Measurements from ENCODE around the gene CLK2. TPM values are rescaled to one million over a fixed set of nuclear protein-coding genes. Genes with fewer than 3 reads are reported as not detected.

The CLK2 gene
- polyA plus RNA-seq, 1 donor (not counting 4 experiments of a cell fraction or from before 2014, with no cell fraction given): 45.3 TPM

DNA sequence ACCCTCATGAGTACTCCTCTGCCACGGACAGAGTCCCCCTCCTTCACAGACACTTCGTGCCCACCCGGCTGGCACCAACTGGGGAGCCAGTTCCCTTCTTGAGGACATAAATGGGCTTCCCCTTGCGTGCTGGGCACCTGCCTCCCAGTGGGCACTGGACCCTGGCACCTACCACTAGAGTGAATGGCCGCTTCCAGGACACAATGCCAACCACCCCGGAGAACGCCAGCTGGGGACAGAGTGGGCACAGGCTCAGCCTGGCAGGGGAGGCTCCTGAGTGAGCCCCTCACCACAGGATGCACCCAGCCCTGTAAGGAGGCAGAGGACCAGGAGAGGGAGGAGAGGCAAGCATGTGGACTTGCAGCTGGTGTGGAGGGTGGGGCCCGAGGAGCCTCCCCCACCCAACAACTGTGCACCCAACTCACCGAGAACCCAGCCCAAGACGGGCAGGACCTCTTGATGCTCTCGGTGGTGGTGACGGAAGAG, 19.0 kb downstream of the CLK2 start:
- H3K4me1 ChIP-seq (ENCODE audit: control insufficient read depth, extremely low read depth, insufficient read depth, low read length): peaks cover 19% of the 10 kb centered on the region
- H3K27me3 ChIP-seq (ENCODE audit: control insufficient read depth, extremely low read depth, insufficient read depth, low read length): no peaks in the 10 kb centered on the region
- H3K9me1 ChIP-seq (ENCODE audit: control insufficient read depth, extremely low read depth, insufficient read depth, low read length): no peaks in the 10 kb centered on the region
- H3K79me2 ChIP-seq (ENCODE audit: control insufficient read depth, insufficient read depth, low read length): peaks cover 13% of the 10 kb centered on the region
- H3K4me2 ChIP-seq (ENCODE audit: control insufficient read depth, extremely low read depth, insufficient read depth, low read depth, low read length): peak overlapping the region; percentile 94
- TF ChIP-seq, protein P1, sequence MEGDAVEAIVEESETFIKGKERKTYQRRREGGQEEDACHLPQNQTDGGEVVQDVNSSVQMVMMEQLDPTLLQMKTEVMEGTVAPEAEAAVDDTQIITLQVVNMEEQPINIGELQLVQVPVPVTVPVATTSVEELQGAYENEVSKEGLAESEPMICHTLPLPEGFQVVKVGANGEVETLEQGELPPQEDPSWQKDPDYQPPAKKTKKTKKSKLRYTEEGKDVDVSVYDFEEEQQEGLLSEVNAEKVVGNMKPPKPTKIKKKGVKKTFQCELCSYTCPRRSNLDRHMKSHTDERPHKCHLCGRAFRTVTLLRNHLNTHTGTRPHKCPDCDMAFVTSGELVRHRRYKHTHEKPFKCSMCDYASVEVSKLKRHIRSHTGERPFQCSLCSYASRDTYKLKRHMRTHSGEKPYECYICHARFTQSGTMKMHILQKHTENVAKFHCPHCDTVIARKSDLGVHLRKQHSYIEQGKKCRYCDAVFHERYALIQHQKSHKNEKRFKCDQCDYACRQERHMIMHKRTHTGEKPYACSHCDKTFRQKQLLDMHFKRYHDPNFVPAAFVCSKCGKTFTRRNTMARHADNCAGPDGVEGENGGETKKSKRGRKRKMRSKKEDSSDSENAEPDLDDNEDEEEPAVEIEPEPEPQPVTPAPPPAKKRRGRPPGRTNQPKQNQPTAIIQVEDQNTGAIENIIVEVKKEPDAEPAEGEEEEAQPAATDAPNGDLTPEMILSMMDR (optimal IDR thresholded peaks at IDR 0.05 in 1 of 3, IDR thresholded peaks at IDR 0.05 in 1 of 3, conservative IDR thresholded peaks at IDR 0.05 in 1 of 3; ENCODE audit: extremely low read depth in 1 of 3, insufficient read depth in 2 of 3, low read length in 3 of 3): no peak
- no peak for TF ChIP-seq EZH2 (IDR thresholded peaks at IDR 0.05; ENCODE audit: low read length)
- DNase-seq (ENCODE audit: low read depth, low spot score) (no peak), FAIRE-seq (no peak)
- no peaks in the 10 kb centered on the region for H4K20me1 ChIP-seq (ENCODE audit: control insufficient read depth, extremely low read depth, insufficient read depth, low read length)
- H2AFZ ChIP-seq (ENCODE audit: control insufficient read depth, low read length): peak overlapping the region; percentile 26
- peak overlapping the region; percentile 77 to 83 (median 81) for H3K4me3 ChIP-seq (ENCODE audit: control insufficient read depth in 2 of 3, extremely low read depth in 1 of 3, insufficient read depth in 2 of 3, low read depth in 1 of 3, low read length in 3 of 3)
- peaks cover 7 to 14% of the 10 kb centered on the region in 2 experiments for H3K36me3 ChIP-seq (ENCODE audit: control insufficient read depth in 2 of 2, extremely low read depth in 1 of 2, insufficient read depth in 2 of 2, low read length in 2 of 2)
- peak overlapping the region; percentile 77 for H3K9ac ChIP-seq (ENCODE audit: control insufficient read depth, extremely low read depth, insufficient read depth, low read length)
- no peak overlapping the region for H3K27ac ChIP-seq (ENCODE audit: control insufficient read depth, insufficient read depth, low read length)
- no peaks in the 10 kb centered on the region for H3K9me3 ChIP-seq (ENCODE audit: control insufficient read depth, low read depth, low read length)
- dilution Hi-C loops (cut with MboI; ENCODE audit: extremely low pct_ligation_motif_present, low sequenced_read_pairs): no loop called here

DNA sequence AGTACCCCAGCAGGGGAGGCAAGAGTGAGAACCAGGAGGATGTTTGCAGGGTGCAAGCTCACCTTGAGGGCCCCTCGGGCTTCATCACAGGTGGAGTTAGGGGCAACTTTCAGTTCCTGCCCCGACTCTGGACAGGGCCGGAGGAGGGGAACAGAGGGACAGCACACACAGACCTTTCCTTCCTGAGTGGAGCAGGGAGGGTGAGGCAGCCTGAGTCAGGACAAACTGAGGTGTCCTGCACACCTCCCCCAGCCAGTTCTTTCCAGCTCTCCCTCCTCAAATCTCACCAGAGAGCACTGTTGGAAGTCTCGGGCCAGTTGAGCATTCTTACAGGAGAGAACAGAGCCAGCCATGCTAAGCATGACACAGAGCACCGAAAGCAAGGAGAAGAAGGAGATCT, 19.5 kb downstream of the CLK2 start:
- peak overlapping the region; percentile 77 for H3K9ac ChIP-seq (ENCODE audit: control insufficient read depth, extremely low read depth, insufficient read depth, low read length)
- H3K4me3 ChIP-seq (ENCODE audit: control insufficient read depth in 2 of 3, extremely low read depth in 1 of 3, insufficient read depth in 2 of 3, low read depth in 1 of 3, low read length in 3 of 3): peak overlapping the region; percentile 77 to 83 (median 81)
- no peak overlapping the region for H2AFZ ChIP-seq (ENCODE audit: control insufficient read depth, low read length)
- H3K4me2 ChIP-seq (ENCODE audit: control insufficient read depth, extremely low read depth, insufficient read depth, low read depth, low read length): peak overlapping the region; percentile 94
- H3K9me1 ChIP-seq (ENCODE audit: control insufficient read depth, extremely low read depth, insufficient read depth, low read length): no peaks in the 10 kb centered on the region
- peaks cover 7 to 14% of the 10 kb centered on the region in 2 experiments for H3K36me3 ChIP-seq (ENCODE audit: control insufficient read depth in 2 of 2, extremely low read depth in 1 of 2, insufficient read depth in 2 of 2, low read length in 2 of 2)
- FAIRE-seq (peak; percentile 60), DNase-seq (ENCODE audit: low read depth, low spot score) (no peak)
- dilution Hi-C loops (cut with MboI; ENCODE audit: extremely low pct_ligation_motif_present, low sequenced_read_pairs): no loop called here
- H3K27ac ChIP-seq (ENCODE audit: control insufficient read depth, insufficient read depth, low read length): no peak overlapping the region
- H4K20me1 ChIP-seq (ENCODE audit: control insufficient read depth, extremely low read depth, insufficient read depth, low read length): no peaks in the 10 kb centered on the region
- no peaks in the 10 kb centered on the region for H3K9me3 ChIP-seq (ENCODE audit: control insufficient read depth, low read depth, low read length)
- no peak for TF ChIP-seq EZH2 (IDR thresholded peaks at IDR 0.05; ENCODE audit: low read length)
- TF ChIP-seq, protein P1 (optimal IDR thresholded peaks at IDR 0.05 in 1 of 3, IDR thresholded peaks at IDR 0.05 in 1 of 3, conservative IDR thresholded peaks at IDR 0.05 in 1 of 3; ENCODE audit: extremely low read depth in 1 of 3, insufficient read depth in 2 of 3, low read length in 3 of 3): no peak
- peaks cover 13% of the 10 kb centered on the region for H3K79me2 ChIP-seq (ENCODE audit: control insufficient read depth, insufficient read depth, low read length)
- H3K4me1 ChIP-seq (ENCODE audit: control insufficient read depth, extremely low read depth, insufficient read depth, low read length): peaks cover 19% of the 10 kb centered on the region
- no peaks in the 10 kb centered on the region for H3K27me3 ChIP-seq (ENCODE audit: control insufficient read depth, extremely low read depth, insufficient read depth, low read length)
